Upper lobe of right lung (tissue), 1 donor: ENCODE data around the gene VANGL1. TPM values are rescaled to one million over a fixed set of nuclear protein-coding genes. Genes with fewer than 3 reads are reported as not detected.

ENCODE experiments used
- ATAC-seq: fragments of 200-7000 bp; cut with Tn5 transposase; one replicate; pipeline ENCODE4 v1.9.1; 2020; ENCODE audit warnings: mild to moderate bottlenecking, moderate library complexity
- DNase-seq: peaks from one replicate; pipeline ENCODE4 v3.0.0-alpha.2; 2020
- H3K27ac ChIP-seq: fragments of 200-600 bp; one replicate; pipeline ENCODE4 v1.8.0; 2022
- H3K27me3 ChIP-seq: fragments of 200-600 bp; one replicate; pipeline ENCODE4 v1.8.0; 2022; ENCODE audit warnings: mild to moderate bottlenecking
- H3K36me3 ChIP-seq: fragments of 200-600 bp; one replicate; pipeline ENCODE4 v1.8.0; 2022
- H3K4me1 ChIP-seq: fragments of 200-600 bp; one replicate; pipeline ENCODE4 v1.8.0; 2022
- H3K4me3 ChIP-seq: fragments of 200-600 bp; one replicate; pipeline ENCODE4 v1.8.0; 2022; ENCODE audit warnings: mild to moderate bottlenecking
- H3K9me3 ChIP-seq: fragments of 200-600 bp; one replicate; pipeline ENCODE4 v1.8.0; 2022
- intact Hi-C: fragments of 100-400 bp; cut with DNase I; formaldehyde crosslinking; loops from one replicate; pipeline ENCODE4 v1.11.0; 2022
- total RNA-seq: library from RNA; stranded (reverse); fragmentation: NEBNext Ultra II Directional; extraction: Animal tissue kit (Norgen Biotek cat#: 25700); gene quantifications from one replicate; pipeline ENCODE4 v1.2.1, GENCODE V29; 2021
- TF ChIP-seq, protein P1 (sequence below): fragments of 200-600 bp; IDR thresholded peaks from one replicate; pipeline ENCODE4 v1.8.0; 2022; ENCODE audit warnings: antibody characterized with exemption
- donor health status: DM: no; HTN: yes; CAD: no; lungs with severe emphysema.

VANGL1 gene
- total RNA-seq, 1 donor from 2014 or later = 10.4 TPM

DNA sequence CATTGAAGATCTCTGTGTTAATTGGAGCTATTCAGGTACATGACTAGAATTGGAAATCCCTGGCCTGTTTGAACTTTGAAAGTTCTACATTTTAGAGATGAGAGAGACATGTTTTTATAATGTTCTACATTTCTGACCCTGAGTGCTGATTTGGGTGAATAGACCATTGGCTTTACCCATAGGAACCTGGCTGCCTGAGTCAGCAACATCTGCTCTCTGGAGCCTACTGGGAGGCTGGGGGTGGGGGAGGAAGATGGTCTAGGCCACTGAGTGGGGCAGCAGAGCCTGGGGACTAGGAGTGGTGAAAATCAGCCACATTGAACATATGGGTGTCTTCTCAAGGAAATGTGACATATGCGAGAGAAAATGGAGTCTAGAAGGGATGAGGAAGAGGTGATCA lies 1.4 kb upstream of the VANGL1 start:
- H3K27me3 ChIP-seq = no peaks in the 10 kb centered on the region
- peaks cover 6% of the 10 kb centered on the region for H3K4me1 ChIP-seq
- ATAC-seq = no peak
- no peaks in the 10 kb centered on the region for H3K9me3 ChIP-seq
- intact Hi-C loops = no loop called here
- H3K4me3 ChIP-seq = no peak overlapping the region
- H3K27ac ChIP-seq = no peak overlapping the region
- no peaks in the 10 kb centered on the region for H3K36me3 ChIP-seq
- no peak for DNase-seq
- TF ChIP-seq, protein P1, sequence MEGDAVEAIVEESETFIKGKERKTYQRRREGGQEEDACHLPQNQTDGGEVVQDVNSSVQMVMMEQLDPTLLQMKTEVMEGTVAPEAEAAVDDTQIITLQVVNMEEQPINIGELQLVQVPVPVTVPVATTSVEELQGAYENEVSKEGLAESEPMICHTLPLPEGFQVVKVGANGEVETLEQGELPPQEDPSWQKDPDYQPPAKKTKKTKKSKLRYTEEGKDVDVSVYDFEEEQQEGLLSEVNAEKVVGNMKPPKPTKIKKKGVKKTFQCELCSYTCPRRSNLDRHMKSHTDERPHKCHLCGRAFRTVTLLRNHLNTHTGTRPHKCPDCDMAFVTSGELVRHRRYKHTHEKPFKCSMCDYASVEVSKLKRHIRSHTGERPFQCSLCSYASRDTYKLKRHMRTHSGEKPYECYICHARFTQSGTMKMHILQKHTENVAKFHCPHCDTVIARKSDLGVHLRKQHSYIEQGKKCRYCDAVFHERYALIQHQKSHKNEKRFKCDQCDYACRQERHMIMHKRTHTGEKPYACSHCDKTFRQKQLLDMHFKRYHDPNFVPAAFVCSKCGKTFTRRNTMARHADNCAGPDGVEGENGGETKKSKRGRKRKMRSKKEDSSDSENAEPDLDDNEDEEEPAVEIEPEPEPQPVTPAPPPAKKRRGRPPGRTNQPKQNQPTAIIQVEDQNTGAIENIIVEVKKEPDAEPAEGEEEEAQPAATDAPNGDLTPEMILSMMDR = no peak

DNA sequence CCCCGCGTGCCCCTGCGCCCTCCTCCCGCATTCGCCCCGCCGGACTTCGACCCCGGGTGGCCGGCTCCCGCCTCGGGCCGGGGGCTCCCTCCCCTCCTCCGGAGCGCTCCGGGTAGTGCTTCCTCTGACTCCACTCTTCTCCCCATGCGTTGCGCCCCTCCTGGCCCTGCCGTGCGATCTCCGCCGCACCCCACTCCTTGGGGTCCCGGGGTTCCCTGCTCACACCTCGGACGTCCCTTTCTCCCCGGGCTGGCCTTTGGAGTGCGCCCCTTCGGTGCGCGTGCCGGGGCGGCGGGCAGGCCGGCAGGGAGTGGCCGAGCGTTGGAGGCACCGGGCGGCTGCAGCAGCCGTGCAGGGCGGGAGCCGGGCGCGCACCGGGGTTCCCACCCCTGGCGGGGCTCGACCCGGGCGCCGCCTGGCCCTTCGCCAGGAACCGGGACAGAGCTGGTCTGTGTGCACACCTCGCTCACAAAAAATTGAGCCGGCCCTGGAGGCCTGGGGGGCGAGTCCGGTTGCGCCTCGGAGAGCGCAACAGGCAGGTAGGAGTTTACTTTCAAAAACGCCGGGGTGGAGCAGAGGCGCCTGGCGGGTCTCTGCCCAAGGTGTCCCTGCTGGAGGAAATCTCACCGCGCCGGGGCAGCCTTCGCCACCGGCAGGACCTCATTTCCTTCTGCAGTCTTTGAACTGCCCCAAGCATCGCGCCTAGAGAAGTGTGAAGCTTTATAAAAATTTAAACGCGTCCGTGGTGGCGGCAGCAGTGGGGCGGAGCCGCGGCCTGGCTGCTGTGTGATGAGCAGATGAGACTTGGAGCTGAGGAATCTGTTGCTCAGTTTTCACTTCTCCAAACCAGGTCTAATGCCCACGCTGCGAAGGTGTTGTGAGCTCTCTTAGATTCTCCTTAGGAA lies 650 bp downstream of the VANGL1 start:
- Histone ChIP-seq H3K4me3 (peak overlapping the region; percentile 82), H3K27me3 (no peaks in the 10 kb centered on the region), H3K36me3 (no peaks in the 10 kb centered on the region), H3K4me1 (peaks cover 6% of the 10 kb centered on the region), H3K9me3 (no peaks in the 10 kb centered on the region), H3K27ac (peak overlapping the region; percentile 70)
- intact Hi-C loops = no loop called here
- DNase-seq (peak; percentile 74), ATAC-seq (peak; percentile 77)
- TF ChIP-seq, protein P1 = no peak

DNA sequence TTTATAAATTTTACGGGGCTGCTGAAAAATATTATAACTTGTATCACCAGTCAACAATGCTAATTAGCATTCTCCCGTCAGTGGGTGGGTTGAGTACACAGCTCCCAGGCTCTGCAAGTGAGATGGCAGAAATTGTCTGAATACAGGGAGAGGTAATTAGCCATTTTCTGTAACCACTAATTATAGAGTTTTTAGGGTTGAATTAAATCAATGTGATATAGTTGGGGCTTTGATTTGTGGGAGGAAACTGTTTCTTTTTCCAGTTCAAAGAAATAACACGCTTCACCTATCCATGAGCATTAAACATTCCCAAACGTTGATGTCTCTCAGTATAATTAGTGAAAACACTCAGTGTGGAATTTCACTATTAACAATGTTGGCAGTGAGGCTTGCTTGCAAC lies 1.5 kb downstream of the VANGL1 start:
- ATAC-seq (no peak), DNase-seq (no peak)
- H3K27me3 ChIP-seq = no peaks in the 10 kb centered on the region
- TF ChIP-seq, protein P1 = no peak
- no peak overlapping the region for H3K27ac ChIP-seq
- H3K9me3 ChIP-seq = no peaks in the 10 kb centered on the region
- H3K36me3 ChIP-seq = no peaks in the 10 kb centered on the region
- H3K4me1 ChIP-seq = peaks cover 6% of the 10 kb centered on the region
- intact Hi-C loops = no loop called here
- peak overlapping the region; percentile 82 for H3K4me3 ChIP-seq

DNA sequence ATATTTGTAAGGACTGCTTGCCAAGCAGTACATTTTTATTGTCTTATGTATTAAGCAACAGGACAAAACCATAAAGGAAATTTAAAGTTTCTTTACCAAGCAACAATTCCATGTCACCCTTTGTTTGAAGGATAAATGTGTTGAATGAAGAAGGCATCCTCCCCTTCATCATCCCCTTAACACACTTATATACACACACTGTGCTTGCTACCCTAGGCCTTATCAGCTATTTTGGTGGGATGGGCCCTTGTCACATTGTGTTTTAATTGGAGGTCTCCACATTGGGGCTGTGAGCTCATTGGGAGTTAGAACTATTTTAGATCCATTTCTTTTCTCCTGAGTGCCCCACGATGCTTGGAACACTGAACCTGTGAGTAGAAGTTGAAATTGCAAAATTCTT lies 1.9 kb downstream of the VANGL1 start:
- Histone ChIP-seq H3K4me1 (peaks cover 6% of the 10 kb centered on the region), H3K27me3 (no peaks in the 10 kb centered on the region), H3K36me3 (no peaks in the 10 kb centered on the region), H3K4me3 (no peak overlapping the region), H3K27ac (no peak overlapping the region), H3K9me3 (no peaks in the 10 kb centered on the region)
- ATAC-seq (no peak), DNase-seq (no peak)
- TF ChIP-seq, protein P1 = no peak
- intact Hi-C loops = no loop called here

DNA sequence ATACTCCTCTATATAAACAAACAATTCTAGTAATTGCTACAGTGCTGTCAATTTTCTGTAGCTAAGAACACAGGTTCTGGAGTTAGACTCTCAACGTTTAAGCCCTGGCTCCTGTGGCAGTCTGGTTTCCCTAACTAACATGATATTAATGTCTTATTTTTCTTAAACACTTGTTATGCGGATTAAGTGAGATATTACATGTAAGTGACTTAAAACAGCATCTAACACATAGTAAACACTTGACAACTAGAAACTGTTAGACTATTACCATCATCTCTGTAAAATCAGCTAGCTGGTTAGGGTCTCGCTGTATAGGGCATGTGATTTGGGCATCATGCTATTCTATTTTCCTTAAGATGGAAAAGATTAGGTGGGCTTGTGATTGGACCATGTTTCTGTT lies 2.3 kb downstream of the VANGL1 start:
- Histone ChIP-seq H3K27ac (no peak overlapping the region), H3K36me3 (no peaks in the 10 kb centered on the region), H3K27me3 (no peaks in the 10 kb centered on the region), H3K4me1 (peaks cover 6% of the 10 kb centered on the region), H3K4me3 (no peak overlapping the region), H3K9me3 (no peaks in the 10 kb centered on the region)
- intact Hi-C loops = no loop called here
- DNase-seq = no peak
- TF ChIP-seq, protein P1 = no peak
- ATAC-seq = no peak
